Stimulated activated CD8-positive, alpha-beta memory T cell treated with anti-CD3 and anti-CD28 coated beads, Interleukin-7, amount 100 ng/mL, for 1 hour (primary cell): ENCODE measurements around the gene ATP2A3.
"Not testable (repeated sequence)": the region's sequence is repeated elsewhere in the genome, so short reads cannot be mapped to it uniquely, and the experiment has no call there.

Experiments used
- DNase-seq, 2 donors: peaks; one replicate each; pipeline ENCODE4 v3.0.0-alpha.2; 2020; ENCODE audit warnings: low read depth in 2 of 2

The ATP2A3 gene

DNA sequence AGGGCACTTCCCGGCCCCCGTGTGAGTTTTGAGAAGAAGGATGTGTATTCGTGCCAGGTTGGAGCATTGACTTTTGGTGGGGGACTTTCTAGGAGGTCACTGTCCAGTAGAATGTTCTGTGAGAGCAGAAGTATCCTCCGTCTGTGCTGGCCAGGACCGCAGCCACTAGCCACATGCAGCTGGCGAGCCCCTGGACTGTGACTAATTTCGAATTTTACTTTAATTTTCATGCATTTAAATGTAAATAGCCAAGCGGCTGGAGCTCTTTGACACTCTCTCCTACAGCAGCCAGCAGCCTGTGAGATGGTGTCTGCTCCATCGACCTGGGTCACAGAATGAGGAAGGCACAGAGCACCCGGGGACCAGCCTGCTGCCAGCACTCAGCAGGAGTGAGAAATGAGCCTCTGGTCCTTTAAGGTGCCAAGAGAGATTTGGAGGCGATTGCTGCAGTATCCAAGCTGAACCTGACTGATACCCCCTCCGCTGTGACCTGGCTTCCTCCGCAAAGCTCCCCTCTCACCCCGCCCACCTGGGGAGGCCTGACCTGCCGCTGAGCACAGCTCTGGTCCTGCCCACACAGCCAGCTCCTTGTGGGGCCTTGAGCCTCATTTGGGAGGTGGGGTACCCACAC is 7.8 kb downstream of the ATP2A3 start:
- no peak for DNase-seq

GRCh38 chr17:3955673-3955988 is 8.6 kb downstream of the ATP2A3 start:
- DNase-seq: no peak

DNA sequence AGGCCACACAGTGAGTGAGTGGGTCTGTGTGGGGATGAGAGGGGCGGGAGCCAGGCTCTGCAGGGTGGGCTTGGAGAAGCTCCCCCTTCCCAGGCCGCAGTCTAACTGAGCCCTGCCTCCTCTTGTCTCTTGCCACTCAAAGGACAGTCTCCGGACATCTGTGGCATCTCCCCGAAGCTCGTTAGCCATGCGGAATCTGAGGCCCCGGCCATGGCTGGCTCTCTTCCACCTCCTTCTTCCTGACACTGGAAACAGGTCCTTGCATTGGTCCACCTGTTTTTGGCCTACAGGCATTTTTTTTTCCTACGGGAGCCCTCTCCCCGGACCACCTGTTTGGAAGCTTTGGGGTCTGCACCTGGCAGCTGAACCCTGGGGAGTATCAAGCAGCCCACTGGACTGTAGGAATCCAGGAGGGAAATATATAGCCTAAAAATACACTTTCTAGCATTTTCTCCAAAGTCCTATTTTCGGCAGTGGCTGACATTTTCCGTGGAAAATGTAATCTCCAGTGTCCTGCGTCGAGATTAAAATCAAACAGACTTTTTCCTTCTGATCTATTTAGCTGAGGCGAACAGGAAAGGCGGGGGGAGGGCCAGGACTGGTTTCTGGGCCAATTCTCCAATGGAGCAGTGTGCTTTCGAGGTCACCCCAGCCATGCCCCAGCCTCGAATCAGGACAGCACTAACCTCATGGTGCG is 9.1 kb downstream of the ATP2A3 start:
- DNase-seq: no peak

DNA sequence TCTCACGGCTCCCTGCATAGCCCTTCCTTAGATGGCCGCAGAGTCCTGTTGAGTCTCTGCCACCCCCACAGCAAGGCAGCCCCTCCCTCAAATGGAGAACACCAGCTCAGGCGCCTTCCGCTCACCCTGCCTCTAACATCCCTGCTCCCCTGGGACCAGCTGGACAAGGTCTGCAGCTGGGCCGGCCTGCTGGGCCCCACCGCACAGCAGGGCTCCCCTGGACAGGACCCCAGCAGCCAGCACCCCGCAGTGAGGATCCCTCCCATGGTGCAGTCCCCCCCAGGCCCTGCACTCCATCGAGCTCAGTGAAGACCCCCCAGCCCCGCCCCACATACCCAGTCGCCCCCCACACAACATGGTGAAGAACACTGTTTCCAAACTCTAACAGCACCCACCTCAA is 10.2 kb downstream of the ATP2A3 start:
- no peak for DNase-seq

GRCh38 chr17:3953542-3953941 is 10.7 kb downstream of the ATP2A3 start:
- DNase-seq: no peak

- DNase-seq: no peak
Measured at GRCh38 chr17:3952186-3952585, 12.1 kb downstream of the ATP2A3 start.

DNA sequence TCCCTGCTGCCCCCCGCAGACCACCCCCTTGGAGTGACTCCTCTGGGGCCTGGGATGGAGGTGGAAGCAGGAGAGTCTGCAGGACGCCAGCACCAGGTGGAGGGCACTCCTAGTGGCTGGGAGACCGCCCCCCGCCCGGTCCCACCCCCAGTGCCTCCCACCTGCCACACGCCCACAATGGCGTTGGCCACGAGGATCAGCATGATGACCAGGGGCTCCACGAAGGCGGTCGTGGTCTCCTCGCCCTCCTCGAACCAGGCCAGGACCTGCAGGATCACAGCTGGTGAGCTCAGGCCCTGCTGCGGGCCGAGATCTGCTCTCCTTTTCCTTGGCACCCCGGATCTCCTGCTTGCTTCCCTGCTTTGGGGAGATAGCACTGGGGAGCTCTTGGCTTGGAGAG is 12.8 kb downstream of the ATP2A3 start:
- no peak for DNase-seq

GRCh38 chr17:3951003-3951402 is 13.2 kb downstream of the ATP2A3 start:
- DNase-seq: no peak

GRCh38 chr17:3950584-3950983 is 13.7 kb downstream of the ATP2A3 start:
- DNase-seq: no peak

GRCh38 chr17:3949418-3949817 is 14.8 kb downstream of the ATP2A3 start:
- no peak for DNase-seq

GRCh38 chr17:3948551-3948950 is 15.7 kb downstream of the ATP2A3 start:
- not testable (repeated sequence) for DNase-seq

- DNase-seq: no peak
Measured at GRCh38 chr17:3947318-3947810, 16.9 kb downstream of the ATP2A3 start.

DNA sequence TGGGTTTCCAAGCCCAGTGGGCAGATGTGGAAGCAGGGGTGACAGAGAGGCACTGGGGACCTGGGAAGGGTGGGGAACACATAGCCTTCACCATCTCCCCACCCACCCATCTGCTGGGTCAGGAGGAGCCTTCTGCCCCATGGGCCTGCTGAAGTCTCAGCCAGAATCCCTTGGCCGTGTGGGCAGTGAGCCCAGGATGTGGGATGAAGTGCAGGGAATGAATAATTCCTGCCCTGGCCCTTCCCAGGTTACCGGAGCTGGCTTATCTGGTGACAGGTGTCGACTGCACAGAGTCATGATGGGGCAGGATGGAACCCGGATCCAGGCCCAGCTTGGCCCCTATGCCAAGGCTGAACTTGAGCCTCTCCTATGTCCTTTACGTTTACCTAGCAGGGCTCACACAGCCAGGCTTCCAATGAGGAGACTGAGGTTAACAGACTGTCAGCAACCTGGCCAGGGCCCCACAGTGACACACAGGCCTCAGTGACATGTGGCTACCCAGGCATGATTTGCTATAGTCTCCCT is 17.5 kb downstream of the ATP2A3 start:
- no peak for DNase-seq

DNA sequence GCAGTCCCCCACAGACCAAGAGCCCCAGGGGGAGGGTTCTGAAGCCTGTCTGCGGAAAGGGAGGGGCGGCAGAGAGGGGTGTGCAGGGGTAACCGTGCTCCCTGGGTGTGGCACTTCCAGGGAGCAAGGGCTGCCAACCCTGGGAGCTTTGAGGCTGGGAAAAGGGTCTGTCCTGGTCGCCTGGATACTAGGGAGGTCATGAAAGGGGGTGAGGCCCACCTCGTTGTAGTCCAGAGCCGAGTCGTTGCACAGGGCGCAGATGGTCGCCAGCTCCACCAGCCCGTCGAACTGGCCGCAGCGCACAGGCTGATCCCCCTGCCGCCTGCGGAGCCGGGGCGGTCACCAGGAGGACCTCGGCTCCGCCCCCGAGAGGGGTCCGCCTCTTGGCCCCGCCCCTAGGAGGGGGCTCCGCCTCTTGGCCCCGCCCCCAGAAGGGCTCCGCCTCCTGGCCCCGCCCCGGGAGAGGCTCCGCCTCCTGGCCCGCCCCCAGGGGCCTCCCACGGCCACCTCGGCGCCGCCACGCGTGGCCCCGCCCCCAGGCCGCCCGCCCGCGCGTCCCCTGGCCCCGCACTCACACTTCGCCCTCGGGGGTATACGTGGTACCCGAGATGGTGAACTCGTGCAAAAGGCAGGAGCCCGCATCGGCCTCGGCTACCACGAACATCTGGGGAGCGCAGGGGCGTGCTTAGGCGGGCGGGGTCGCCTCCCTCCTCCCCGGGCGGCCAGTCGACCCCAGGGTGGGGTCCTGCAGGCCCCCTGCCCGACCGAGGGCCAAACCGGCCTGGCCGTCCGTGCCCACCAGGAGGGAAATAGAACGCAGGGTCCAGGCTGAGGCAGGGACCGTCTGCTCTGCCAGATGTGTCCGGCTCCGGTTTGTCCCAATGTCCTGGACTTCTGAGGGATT is 19.5 kb downstream of the ATP2A3 start:
- no peak for DNase-seq

GRCh38 chr17:3943240-3943891 is 20.9 kb downstream of the ATP2A3 start:
- DNase-seq: no peak

DNA sequence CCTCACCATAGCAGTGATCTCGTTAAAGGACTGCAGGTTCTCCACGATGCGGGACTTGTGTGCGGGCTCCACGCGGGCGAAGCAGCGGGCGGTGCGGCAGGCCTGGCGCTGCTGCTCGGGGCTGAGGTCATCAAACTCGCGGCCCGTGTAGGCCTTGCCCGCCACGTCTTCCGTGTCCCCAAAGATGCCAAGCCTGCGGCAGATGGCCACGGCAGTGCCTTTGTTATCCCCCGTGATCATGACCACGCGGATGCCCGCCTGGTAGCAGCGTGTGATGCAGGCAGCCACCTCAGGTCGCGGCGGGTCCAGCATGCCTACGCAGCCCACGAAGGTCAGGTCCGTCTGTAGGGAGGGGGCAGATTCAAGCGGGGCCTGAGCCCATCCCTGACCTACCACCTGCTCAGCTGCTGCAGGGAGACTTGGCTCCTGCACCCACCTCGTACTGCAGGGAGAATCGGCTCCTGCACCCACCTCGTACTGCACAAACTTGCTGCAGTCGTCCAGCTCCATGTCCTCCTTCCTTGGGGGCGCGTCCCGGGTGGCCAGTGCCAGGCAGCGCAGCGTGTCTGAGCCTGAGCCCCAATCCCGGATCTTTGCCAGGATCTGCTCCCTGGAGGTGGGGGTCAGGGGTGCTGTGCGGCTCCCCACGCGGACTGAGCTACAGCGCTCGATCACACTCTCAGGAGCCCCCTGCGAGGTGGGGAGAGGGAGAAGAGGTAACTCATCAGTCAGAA is 23.1 kb downstream of the ATP2A3 start:
- DNase-seq: no peak

DNA sequence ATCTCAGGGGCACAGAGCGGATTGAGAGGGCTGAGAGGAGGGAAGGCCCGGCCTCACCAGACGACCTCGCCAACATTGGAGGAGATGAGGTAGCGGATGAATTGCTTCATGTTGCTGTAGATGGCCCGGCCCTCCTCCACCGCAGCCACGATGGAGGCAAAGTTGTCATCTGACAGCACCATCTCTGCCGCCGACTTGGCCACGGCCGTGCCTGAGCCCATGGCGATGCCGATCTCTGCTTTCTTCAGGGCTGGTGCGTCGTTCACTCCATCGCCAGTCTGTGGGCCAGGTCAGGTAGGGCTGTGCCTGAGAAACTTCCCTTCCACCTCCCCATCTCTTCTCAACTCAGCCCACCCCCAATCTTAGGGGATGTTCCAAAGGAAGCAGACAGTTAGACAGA is 26.9 kb downstream of the ATP2A3 start:
- no peak for DNase-seq

DNA sequence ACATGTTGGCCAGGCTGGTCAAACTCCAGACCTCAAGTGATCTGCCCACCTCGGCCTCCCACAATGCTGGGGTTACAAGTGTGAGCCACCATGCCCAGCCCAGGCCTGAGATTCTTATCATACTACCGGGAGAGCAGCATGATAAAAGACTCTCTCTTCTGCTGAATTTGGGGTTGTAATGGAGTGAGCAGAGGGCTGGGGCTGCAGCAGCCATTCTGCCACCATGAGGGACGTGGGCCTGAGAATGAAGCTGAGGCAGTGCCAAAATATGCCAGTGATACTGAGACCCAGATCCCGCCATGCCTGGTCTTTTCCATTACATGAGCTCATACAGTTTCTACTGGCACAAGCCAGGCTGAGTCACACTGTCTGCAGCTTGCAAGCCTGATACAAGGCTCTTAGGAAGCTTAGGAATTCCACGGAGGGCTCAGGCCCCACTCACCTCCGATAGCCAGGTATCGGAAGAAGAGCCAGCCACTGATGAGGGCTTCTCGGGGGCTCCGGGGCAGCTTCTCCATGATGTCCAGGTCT is 28.3 kb downstream of the ATP2A3 start:
- DNase-seq: no peak

DNA sequence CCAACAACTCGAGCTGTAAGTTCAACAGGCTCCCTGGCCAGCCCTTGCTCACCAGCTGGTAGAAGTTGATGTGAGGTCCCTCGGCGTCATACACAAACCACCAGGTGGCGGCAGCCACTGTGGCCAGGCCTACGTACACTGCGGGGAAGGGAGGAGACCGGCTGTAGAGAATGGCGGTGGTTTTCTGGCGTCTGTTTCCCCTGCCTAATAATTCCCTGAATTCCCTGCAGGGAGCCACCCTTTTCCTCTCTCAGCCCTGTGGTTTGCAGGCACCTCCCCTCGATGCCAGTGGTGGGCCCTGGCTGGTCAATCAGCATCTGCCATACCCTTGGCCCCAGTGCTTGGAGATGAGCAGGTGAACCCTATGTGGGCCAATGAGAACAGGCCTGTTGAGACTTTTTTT is 29.1 kb downstream of the ATP2A3 start:
- no peak for DNase-seq

DNA sequence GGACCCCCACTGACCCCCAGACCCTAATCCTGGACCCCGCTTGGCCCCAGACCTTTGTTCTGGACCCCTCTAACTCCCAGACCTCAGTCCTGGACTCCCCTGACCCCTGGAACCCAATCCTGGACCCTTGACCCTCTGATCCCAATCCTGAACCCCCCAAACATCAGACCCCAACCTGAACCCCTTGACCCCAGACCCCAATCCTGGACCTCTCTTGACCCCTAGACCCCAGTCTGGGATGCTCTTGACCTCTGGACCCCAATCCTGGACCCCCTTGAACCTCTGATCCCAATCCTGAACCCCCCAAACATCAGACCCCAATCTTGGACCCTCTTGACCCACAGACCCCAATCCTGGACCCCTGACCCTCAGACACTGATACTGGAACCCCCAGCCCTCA is 34.5 kb downstream of the ATP2A3 start:
- DNase-seq: no peak

- no peak for DNase-seq
Measured at GRCh38 chr17:3929181-3929580, 35.1 kb downstream of the ATP2A3 start.
